Measurements from ENCODE around the gene PCDH8.

PCDH8 gene

DNA sequence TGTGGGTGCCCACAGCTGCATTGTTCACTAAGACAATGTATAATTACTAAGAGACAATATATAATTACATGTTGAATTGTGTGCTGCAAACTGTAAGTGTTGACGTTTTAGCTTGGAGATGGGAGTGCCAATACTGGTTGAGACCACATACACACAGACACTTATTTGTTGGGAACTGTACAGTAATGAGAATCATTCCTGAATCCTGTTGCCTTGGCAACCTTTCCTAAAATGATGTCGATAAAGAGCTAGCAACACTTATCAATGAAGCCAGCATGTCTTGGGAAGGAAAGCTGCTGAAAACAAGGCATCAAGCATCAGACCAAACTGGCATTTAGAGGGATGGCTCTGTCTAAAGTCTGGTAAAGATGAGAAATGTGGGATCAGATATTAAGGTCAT lies 51.3 kb downstream of the PCDH8 start:
- in situ Hi-C loops (cut with HindIII; ENCODE audit: low sequenced_read_pairs): no loop called here

DNA sequence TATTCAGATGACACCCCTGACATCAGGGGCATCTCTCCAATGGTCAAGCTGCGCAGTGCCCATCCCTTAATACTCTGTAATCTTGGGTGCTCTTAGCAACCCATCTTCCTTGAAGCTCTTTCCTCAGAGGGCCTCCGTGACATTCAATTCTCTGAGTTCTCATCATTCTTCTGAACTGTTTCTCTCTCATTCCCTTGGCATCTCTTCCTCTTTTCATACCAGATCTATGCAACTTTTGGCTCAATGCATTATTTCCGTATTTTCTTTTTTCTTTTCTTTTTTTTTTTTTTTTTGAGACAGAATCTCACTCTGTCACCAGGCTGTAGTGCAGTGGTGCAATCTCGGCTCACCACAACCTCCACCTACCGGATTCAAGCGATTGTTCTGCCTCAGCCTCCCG lies 53.9 kb downstream of the PCDH8 start:
- no peak for DNase-seq (ENCODE audit: low read depth)
- no peak overlapping the region for H3K4me3 ChIP-seq (ENCODE audit: low read depth, low read length)
- TF ChIP-seq, protein P1, sequence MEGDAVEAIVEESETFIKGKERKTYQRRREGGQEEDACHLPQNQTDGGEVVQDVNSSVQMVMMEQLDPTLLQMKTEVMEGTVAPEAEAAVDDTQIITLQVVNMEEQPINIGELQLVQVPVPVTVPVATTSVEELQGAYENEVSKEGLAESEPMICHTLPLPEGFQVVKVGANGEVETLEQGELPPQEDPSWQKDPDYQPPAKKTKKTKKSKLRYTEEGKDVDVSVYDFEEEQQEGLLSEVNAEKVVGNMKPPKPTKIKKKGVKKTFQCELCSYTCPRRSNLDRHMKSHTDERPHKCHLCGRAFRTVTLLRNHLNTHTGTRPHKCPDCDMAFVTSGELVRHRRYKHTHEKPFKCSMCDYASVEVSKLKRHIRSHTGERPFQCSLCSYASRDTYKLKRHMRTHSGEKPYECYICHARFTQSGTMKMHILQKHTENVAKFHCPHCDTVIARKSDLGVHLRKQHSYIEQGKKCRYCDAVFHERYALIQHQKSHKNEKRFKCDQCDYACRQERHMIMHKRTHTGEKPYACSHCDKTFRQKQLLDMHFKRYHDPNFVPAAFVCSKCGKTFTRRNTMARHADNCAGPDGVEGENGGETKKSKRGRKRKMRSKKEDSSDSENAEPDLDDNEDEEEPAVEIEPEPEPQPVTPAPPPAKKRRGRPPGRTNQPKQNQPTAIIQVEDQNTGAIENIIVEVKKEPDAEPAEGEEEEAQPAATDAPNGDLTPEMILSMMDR (IDR thresholded peaks at IDR 0.05; ENCODE audit: low read depth, low read length, missing control alignments): no peak
- in situ Hi-C loops (cut with HindIII; ENCODE audit: low sequenced_read_pairs): no loop called here

More for the DNA sequence above, 51.3 kb downstream of the PCDH8 start:
- DNase-seq (ENCODE audit: low read depth): no peak
- H3K4me3 ChIP-seq (ENCODE audit: low read depth, low read length): no peak overlapping the region
- TF ChIP-seq, protein P1 (IDR thresholded peaks at IDR 0.05; ENCODE audit: low read depth, low read length, missing control alignments): no peak

DNA sequence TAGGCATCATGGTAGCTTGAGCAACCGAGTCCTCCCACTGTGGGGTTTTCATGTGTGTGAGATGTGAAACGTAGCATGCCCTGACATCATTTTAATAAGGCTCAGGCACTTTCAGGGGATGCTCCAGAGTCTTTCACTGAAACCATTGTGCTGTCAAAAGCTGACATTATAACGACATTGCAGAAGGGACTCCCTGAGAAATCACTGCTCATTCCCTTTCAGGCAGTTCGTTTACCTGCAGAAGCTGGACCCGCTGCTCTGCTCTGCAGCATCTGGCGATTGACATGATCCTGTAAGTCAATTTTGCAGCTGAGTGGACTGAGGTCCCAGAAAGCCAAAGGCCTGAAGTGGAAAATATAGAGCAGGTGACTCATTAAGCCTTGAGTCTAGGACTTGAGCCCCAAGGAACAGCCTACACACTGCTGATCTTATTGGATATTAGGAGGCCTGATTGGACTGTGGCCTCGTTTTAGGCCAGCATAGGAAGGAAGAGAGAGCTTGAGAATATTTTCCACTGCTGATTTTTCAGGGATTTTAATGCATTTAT lies 54.9 kb downstream of the PCDH8 start:
- TF ChIP-seq, protein P1 (IDR thresholded peaks at IDR 0.05; ENCODE audit: low read depth, low read length, missing control alignments): no peak
- no peak overlapping the region for H3K4me3 ChIP-seq (ENCODE audit: low read depth, low read length)
- DNase-seq (ENCODE audit: low read depth): no peak
- in situ Hi-C loops (cut with HindIII; ENCODE audit: low sequenced_read_pairs): no loop called here

Data from astrocyte of the cerebellum (primary cell).